ENCODE results near the gene CEP57L1.

GRCh38 chr6:109095835-109096084 lies 453 bp downstream of the CEP57L1 start:
- TF ChIP-seq CTCF (IDR thresholded peaks at IDR 0.05; ENCODE audit: low read depth, low read length), result no peak
- TF ChIP-seq POLR2A (IDR thresholded peaks at IDR 0.05; ENCODE audit: extremely low read depth, insufficient read length), result no peak
